Right atrium auricular region (tissue), 2 donors: ENCODE data around the gene ENTPD6. TPM values are rescaled to one million over a fixed set of nuclear protein-coding genes. Genes with fewer than 3 reads are reported as not detected.

Source experiments
- DNase-seq: peaks from one replicate; pipeline ENCODE4 v3.0.0-alpha.2; 2019; ENCODE audit warnings: low spot score
- H3K27ac ChIP-seq, 2 donors: fragments of 200-600 bp; sonication (generic); 1 replicate in 1 of 2; 2 replicates in 1 of 2; pipeline ENCODE4 v1.5.1; 2016 to 2019
- H3K27me3 ChIP-seq, 2 donors: fragments of 200-600 bp; sonication (generic); one replicate each; pipeline versions ENCODE4 v1.5.1 to v1.6.0; 2017 to 2019
- H3K36me3 ChIP-seq: fragments of 200-600 bp; sonication (generic); one replicate; pipeline ENCODE4 v1.5.1; 2016
- H3K4me1 ChIP-seq, 2 donors: fragments of 200-600 bp; sonication (generic); one replicate each; pipeline versions ENCODE4 v1.5.1 to v1.6.0; 2017 to 2019
- H3K4me3 ChIP-seq, 2 donors: fragments of 200-600 bp; sonication (generic); 1 replicate in 1 of 2; 2 replicates in 1 of 2; pipeline ENCODE4 v1.5.1; 2017 to 2019; ENCODE audit warnings: mild to moderate bottlenecking in 1 of 2, moderate library complexity in 1 of 2
- H3K9me3 ChIP-seq, 2 donors: fragments of 200-600 bp; sonication (generic); one replicate each; pipeline ENCODE4 v1.5.1; 2019
- total RNA-seq, 2 donors: library from RNA; depleted of rRNA; stranded (reverse); fragments of >200 nt; gene quantifications; one replicate each; pipeline ENCODE4 v1.1.0, GENCODE V29; 2016
- TF ChIP-seq, protein P1 (sequence below), 2 donors: fragments of 200-600 bp; sonication (generic); IDR thresholded peaks; one replicate each; pipeline ENCODE4 v1.5.1; 2019; ENCODE audit warnings: antibody characterized with exemption in 2 of 2

The ENTPD6 gene
- total RNA-seq, 2 donors from 2014 or later, result 75.9 to 116 TPM

DNA sequence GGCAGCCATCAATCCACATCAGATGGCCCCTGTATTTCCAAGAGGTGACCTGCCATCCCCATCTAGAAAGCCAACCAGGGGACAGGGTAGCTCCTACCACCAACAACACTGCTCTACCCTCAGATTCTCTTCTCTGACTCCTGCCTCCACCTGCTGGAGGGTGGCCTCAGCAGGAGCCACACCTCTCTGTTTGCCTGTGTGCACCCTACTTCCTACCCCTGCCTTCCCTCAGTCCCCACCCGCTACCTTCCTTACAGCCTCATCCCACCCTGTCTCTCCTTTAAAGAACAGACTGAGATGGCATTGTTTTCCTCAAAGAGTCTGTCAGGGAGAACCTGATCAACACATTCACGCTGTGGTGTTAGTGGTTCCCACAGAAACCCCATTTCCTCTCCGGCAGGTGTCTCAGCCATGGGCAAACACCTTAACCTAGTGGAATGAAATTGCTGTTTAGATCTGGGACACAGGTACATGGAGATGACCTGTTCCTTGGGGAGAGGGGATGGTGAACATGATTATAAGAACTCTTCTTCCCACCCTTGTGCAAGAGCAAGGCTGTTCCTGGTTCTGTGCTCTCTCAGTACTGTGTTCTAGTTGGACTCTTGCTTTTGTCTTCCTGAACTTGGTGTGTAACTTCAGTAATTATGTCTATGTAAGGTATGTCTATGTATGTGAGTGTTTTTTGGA is 1.8 kb downstream of the ENTPD6 start:
- TF ChIP-seq, protein P1, sequence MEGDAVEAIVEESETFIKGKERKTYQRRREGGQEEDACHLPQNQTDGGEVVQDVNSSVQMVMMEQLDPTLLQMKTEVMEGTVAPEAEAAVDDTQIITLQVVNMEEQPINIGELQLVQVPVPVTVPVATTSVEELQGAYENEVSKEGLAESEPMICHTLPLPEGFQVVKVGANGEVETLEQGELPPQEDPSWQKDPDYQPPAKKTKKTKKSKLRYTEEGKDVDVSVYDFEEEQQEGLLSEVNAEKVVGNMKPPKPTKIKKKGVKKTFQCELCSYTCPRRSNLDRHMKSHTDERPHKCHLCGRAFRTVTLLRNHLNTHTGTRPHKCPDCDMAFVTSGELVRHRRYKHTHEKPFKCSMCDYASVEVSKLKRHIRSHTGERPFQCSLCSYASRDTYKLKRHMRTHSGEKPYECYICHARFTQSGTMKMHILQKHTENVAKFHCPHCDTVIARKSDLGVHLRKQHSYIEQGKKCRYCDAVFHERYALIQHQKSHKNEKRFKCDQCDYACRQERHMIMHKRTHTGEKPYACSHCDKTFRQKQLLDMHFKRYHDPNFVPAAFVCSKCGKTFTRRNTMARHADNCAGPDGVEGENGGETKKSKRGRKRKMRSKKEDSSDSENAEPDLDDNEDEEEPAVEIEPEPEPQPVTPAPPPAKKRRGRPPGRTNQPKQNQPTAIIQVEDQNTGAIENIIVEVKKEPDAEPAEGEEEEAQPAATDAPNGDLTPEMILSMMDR (IDR thresholded peaks at IDR 0.05), result no peak
- no peaks in the 10 kb centered on the region for H3K36me3 ChIP-seq
- peak overlapping the region; percentile 95 to 98 for H3K27ac ChIP-seq
- H3K4me3 ChIP-seq, result peak overlapping the region; percentile 91 to 96
- no peaks in the 10 kb centered on the region for H3K27me3 ChIP-seq
- H3K4me1 ChIP-seq, result peaks cover 0 to 48% of the 10 kb centered on the region in 2 donors
- no peak for DNase-seq
- H3K9me3 ChIP-seq, result no peaks in the 10 kb centered on the region

- TF ChIP-seq, protein P1 (IDR thresholded peaks at IDR 0.05), result no peak
- Histone ChIP-seq H3K27me3 (no peaks in the 10 kb centered on the region), H3K4me1 (peaks cover 0 to 45% of the 10 kb centered on the region in 2 donors), H3K4me3 (peak overlapping the region in 1 of 2 donors; percentile 91), H3K36me3 (no peaks in the 10 kb centered on the region), H3K9me3 (no peaks in the 10 kb centered on the region), H3K27ac (peak overlapping the region; percentile 95 to 98)
- DNase-seq, result no peak
These were observed 2.3 kb downstream of the ENTPD6 start for GRCh38 chr20:25197870-25198190.

DNA sequence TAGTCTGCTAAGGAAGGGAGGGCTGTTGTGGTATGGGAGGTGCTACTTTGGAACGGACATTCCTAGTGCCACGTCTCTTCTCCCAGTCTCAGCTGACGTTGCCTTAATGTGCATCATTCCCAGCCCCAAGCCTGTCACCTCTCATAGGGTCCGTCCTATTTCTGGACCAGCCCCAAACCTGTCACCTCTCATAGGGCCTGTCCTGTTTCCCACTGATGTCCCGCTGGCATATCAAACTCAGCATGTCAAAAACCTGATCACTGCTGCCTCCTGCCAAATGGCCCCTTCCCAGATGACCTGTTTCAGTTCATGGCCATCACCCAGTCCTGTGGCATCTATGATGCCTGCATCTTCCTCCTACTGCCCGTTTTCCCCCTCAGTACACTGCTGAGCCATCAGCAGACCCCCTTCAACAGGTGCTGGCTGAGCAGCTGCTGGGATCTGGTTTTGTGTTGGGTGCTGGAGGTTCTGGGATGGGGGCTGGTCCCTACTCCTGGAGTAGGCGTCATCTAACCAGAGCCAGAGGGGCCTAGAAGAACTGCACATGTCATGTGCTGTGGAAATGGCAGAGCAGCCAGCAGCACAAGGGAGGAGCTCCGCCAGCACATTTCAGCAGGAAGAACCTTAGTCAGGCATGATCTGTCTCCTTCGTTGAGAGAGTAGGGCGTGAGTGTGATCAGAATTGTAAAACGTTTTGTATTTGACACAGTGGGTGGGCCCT is 3.3 kb downstream of the ENTPD6 start:
- Histone ChIP-seq H3K9me3 (no peaks in the 10 kb centered on the region), H3K27me3 (no peaks in the 10 kb centered on the region), H3K36me3 (no peaks in the 10 kb centered on the region), H3K27ac (peak overlapping the region; percentile 95 to 98), H3K4me3 (no peak overlapping the region), H3K4me1 (peaks cover 0 to 45% of the 10 kb centered on the region in 2 donors)
- DNase-seq, result no peak
- TF ChIP-seq, protein P1 (IDR thresholded peaks at IDR 0.05), result no peak

DNA sequence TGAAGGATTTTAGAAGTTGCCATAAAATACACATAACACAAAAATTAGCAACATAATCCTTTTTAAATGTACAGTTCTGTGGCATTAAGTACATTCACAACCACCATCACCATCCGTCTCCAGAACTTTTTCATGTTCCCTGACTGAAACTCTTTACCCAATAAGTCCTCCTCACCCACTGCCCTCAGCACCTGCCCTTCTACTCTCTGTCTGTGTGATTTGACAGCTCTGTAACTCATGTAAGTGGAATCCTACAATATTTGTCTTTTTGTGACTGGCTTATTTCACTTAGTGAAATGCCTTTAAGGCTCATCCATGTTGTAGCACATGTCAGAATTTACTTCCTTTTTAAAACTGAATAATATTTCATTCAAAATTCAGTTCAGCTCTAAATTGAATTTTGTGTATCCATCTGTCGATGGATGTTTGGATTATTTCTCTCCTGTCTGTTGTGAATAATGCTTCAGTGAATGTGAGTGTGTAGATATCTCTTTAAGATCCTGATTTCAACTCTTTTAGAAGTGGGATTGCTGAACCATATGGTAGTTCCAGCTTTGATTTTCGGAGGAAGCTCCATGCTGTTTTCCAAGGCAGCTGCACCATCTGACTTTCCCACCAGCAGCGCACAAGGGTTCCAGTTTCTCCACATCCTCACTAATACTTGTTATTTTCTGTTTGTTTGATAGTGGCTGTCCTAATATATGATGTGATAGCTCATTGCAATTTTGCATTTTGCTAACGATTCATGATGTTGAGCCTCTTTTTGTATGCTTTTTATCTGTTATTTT is 4.2 kb downstream of the ENTPD6 start:
- Histone ChIP-seq H3K27me3 (no peaks in the 10 kb centered on the region), H3K4me1 (peaks cover 0 to 44% of the 10 kb centered on the region in 2 donors), H3K4me3 (no peak overlapping the region), H3K9me3 (no peaks in the 10 kb centered on the region), H3K27ac (peak overlapping the region; percentile 95 to 98), H3K36me3 (no peaks in the 10 kb centered on the region)
- TF ChIP-seq, protein P1 (IDR thresholded peaks at IDR 0.05), result no peak
- DNase-seq, result peak; percentile 58

- Histone ChIP-seq H3K27ac (peak overlapping the region; percentile 77 to 98), H3K4me1 (peaks cover 0 to 48% of the 10 kb centered on the region in 2 donors)
- TF ChIP-seq, protein P1 (IDR thresholded peaks at IDR 0.05), result no peak
These were observed 7.6 kb downstream of the ENTPD6 start for GRCh38 chr20:25203089-25203488.

More at GRCh38 chr20:25203089-25203488, 7.6 kb downstream of the ENTPD6 start:
- H3K9me3 ChIP-seq, result no peaks in the 10 kb centered on the region
- H3K36me3 ChIP-seq, result peaks cover 7% of the 10 kb centered on the region
- H3K4me3 ChIP-seq, result no peak overlapping the region
- no peak for DNase-seq
- H3K27me3 ChIP-seq, result no peaks in the 10 kb centered on the region
